A673 (cell line): Measurements from ENCODE around the gene BLOC1S4.

Source experiments
- CTCF ChIP-seq: fragments of 300-800, 200-600 bp; sonication (generic); conservative IDR thresholded peaks from 2 replicates; pipeline ENCODE4 v1.5.1; 2017; ENCODE audit warnings: low read depth, mild to moderate bottlenecking, antibody characterized with exemption, low read length, moderate library complexity, mixed read lengths
- EZH2 ChIP-seq: fragments of 200-600 bp; sonication (generic); IDR thresholded peaks from 2 replicates; pipeline ENCODE4 v1.6.1; 2017; ENCODE audit warnings: borderline replicate concordance, low read depth, mild to moderate bottlenecking, mixed read lengths, antibody characterized with exemption, low read length; ENCODE audit not compliant: poor library complexity, severe bottlenecking

GRCh38 chr4:6753891-6754290 lies 37.9 kb downstream of the BLOC1S4 start:
- TF ChIP-seq EZH2 (no peak), CTCF (no peak)
